ENCODE data around the gene CAMK2G.

DNA sequence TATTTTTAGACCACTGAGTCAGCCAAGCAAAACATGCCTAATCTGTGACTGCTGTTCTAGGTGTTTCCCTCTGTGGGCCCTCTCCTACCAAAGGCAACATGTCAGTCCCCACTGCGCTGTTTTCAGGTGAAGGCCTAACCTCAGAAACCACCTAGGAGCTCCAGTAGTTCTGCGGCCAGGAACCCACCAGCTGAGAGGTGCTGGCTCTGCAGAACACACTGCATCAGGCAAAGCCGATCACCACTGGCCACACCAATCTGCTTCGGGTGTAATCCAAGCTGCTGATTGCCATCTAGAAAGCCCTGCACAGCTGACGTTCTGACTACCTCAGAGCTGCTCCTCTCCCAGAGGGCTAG is 14.9 kb downstream of the CAMK2G start:
- no peak for TF ChIP-seq EP300 (IDR thresholded peaks at IDR 0.05; ENCODE audit: borderline replicate concordance)
- TF ChIP-seq RAD21 (IDR thresholded peaks at IDR 0.05; ENCODE audit: low read depth), result no peak
- no peak for TF ChIP-seq CREB1 (IDR thresholded peaks at IDR 0.05; ENCODE audit: low read depth)
- no peak for TF ChIP-seq TCF12 (IDR thresholded peaks at IDR 0.05; ENCODE audit: low read depth)
- no peak for TF ChIP-seq EGR1 (IDR thresholded peaks at IDR 0.05)
- TF ChIP-seq, protein P1, sequence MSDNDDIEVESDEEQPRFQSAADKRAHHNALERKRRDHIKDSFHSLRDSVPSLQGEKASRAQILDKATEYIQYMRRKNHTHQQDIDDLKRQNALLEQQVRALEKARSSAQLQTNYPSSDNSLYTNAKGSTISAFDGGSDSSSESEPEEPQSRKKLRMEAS (IDR thresholded peaks at IDR 0.05), result no peak
